HG03064 (cell line): ENCODE measurements around the gene LHFPL6.
A peak's percentile ranks its signal among the peaks of the same experiment; 100 is the strongest.

Experiments used
- ATAC-seq: cut with Tn5 transposase; IDR thresholded peaks from one replicate; pipeline ENCODE4 v1.9.1; 2021; ENCODE audit warnings: low read depth; ENCODE audit not compliant: unreplicated experiment

LHFPL6 gene

DNA sequence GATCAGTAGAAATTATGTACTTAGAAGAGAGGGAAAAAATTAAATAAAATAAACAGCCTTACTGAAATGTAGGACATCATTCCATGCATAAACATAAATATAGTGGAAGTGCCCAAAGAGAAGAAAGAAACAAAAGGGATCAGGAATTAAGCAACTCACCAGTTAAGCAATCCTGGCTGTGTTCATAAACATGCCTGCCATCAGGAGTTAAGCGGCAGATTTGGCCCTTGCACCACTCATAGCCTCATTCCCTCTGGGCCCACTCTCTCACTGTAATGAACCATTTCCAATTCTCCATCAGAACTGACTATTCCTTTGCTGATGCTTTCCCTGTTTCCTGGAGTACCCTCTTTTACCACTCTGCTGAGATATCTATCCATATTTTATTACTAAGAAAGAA lies 281.4 kb downstream of the LHFPL6 start:
- ATAC-seq, result no peak

DNA sequence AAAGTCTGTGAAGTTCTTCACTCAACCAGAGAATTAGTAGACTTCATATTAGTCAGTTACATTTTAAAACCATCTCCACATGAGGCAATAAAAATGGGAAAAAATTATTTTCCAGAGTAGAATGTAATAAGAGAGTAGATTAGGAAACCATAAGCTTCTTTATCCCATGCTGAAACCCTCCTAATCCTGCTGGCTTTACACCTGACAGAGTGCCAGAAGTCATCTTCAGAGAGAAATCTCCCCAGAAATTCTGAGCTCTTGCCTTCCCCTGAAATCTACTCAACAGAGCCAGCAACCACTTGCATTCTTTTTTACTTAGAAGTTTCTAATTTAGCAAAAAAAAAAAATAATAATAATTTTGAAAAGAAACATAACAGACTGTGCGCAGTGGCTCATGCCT lies 284.8 kb downstream of the LHFPL6 start:
- ATAC-seq, result no peak

DNA sequence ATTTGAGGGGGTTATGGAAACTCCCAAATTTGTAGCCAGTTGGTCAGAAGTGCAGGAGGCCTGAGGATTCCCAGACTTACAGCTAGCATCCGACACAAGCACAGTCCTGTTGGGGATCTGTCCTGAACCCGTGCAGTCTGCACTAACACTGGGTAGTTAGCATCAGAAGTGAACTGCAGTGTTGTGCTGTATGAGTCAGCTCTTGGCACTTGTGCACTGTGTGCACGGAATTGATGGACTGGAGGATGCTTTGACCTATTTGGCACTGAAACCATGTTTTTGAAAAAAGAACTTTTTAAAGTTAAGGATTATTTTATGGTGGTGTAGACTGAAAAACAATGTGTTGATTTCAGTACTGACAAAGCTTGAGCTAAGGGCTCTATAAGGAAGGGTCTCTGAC lies 285.7 kb downstream of the LHFPL6 start:
- ATAC-seq, result no peak

DNA sequence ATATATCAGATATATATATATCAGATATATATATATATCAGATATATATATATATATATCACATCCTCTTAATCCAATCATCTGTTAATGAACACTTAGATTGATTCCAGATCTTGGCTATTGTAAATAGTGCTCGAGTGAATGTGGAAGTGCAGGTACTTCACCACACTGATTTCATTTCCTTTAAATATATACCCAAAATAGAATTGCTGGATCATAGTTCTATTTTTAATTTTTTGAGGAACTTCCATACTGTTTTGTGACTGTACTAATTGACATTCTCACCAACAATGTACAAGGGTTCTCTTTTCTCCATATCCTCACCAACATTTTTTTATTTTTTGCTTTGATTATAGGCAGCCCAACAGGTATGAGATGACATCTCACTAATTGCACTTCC lies 287.2 kb downstream of the LHFPL6 start:
- no peak for ATAC-seq

DNA sequence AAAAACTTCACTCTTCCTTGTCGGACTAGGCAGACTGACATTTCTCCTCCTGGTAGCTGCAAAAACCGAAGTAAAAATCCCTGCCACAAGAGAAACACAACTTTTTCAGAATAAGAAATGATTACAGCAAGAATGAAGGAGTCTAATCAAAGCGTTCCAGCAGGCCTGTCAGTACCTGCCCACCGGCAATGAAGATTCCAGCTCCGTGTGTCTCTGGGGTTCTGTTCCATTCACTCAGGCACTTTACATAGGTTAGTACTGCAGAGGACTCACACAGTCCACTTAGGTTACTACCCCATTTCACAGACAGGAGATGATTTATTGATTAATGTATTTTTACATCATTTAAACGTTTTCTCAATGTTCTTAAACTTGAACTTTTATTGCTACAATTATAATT lies 289.3 kb downstream of the LHFPL6 start:
- ATAC-seq, result no peak

DNA sequence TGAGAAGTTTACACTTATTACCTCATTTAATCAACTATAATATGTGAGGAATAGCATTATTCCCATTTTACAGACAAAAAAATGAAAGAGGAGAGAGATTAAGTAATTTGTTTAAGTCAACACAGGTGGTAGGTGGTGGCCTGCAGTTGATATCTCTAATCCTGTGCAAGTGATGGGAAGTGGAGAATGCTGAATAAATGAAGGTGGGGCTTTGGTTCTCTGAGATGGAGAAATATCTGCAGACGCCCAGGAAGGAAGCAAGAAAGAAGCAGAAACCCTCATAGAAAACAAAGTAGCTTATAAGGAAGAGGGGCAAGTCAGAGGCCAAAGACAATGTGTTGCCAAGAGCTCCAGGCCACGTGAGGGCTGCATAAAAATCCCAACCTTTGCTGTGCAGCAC lies 290.4 kb downstream of the LHFPL6 start:
- ATAC-seq, result no peak

DNA sequence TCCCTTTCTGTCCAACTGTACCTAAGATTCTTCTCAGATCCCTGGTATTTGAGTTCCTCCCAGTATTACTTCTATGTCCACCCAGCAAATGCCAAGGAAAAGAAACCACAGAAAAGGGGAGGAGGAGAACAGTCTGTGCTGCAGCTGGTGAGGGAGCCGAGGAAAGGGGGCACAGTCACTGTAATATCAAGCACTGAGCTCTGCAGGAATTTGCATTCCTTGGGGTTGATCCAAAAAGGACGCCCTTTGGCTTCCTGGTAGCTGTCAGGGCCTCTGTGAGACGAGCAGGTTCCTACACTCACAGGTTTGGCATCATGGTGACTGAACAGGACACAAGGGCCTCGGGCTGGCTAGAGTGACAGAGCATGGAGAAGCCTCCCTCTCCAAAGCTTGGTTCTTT lies 291.4 kb downstream of the LHFPL6 start:
- ATAC-seq, result no peak

DNA sequence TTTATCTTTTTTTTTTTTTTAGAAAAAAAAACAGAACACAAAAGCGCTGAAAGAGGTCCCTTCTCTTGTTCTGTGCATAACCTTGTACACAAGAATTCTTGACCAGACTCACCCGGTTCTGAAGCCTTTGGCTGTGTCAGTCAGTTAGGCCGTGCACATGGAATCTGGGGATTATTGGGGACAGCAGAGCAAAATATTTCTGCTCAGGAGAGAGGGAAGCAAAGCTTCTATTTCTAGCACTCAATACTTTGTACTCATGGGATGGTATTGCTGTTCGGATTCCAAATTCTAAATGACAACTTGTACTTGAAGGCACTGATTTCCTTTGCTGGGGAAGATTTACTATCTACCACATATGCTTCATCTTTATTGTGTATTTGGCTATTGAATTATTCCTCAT lies 292.0 kb downstream of the LHFPL6 start:
- ATAC-seq, result no peak

DNA sequence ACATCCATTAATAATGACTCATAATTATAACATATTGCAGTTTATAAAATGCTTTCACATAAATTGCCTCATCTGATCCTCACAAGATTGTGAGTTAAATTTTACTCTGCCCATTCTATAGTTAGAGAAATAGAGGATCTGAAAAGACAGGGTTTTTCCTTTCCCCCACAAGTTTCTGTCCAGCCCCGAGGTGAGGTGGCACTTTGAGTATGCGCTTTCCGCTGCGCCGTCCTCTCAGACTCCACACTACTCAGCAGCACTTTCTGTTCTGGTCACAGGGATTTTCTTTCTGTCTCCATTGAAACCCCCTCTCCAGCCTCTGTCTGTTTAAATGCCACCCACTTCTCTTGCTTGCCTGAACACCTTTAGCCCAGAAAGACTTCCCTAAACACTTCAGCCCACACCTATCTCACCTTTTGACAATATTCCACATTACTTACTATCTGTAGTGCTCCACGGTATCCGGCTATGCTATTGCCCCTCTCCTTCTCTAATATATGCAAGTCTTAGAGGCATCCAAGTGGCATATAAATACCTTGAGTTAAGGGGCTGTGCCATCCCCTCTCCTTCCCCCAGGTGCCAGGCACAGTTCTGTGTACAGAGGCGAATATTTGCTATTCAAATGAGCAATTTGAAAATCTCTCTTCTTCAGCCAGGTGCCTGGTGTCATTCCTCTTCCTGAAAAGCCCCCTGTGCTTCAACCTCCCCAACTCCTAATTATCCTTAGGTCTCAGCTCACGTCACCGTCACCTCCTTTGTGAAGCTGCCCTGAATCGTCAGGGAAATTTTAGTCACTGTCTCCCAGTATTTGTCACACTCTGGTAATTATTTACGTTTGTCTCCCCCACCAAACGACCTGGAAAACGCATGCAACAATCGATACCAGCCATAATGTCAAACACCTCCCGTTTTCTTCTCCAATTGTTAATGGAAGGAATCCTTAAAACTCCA lies 296.1 kb downstream of the LHFPL6 start:
- ATAC-seq, result peak; percentile 95

DNA sequence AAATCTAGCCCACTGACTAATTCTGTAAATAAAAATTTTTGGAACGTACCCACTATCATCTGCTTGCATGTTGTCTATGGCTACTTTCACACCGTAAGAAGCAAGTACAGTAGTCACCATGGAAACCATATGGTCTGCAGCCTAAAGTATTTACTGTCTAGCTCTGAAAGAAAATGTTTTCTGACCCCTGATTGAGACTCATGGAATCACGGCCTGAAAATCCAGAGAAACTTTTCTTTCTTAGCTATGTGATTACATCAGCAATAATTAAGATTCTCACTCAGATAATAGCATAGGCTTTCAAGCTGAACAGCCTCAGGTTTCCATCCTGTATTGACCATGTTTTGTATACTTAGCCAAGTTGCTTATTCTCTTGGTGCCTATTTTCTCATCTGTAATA lies 300.2 kb downstream of the LHFPL6 start:
- no peak for ATAC-seq

DNA sequence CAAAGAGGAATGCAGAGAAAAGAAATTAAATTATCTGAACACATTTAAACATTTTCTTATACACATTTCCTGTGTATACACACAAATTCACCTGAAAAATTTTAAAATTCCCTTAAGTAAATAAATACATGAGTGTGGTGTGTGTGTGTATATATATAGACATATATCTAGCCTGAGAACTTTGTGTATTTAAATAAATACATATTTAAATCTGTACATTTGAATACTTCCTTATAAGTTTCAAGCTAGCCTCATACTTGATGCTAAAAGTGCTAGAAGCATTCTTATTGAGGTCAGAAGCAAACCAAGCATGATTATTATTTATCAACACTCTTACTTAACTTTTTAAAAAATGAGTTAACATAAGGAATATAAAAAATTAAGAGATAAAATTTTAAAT lies 304.0 kb downstream of the LHFPL6 start:
- ATAC-seq, result no peak

DNA sequence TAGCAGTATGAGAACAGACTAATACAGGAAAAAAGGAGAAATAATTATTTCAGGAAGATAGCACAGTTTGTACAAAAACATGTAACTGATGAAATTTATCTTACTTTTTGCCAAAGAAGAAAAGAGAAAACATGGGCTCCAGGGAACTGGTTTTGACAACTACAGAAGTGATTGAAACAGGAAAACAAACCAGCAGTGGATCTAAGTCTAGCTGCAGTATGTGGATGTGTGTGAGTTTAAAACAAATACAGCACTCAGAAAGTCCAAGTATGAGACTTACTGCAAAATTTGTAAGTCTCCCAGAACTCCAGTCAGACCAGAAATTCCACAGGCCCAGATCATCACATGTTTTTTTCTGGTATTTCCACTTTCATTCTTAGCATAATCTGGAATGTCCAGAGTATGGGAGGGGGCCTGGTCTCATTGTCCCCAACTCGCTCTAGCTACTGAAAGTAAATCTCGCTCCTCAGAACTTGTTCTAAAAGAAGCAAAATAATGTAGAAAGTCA lies 305.3 kb downstream of the LHFPL6 start:
- ATAC-seq, result no peak

DNA sequence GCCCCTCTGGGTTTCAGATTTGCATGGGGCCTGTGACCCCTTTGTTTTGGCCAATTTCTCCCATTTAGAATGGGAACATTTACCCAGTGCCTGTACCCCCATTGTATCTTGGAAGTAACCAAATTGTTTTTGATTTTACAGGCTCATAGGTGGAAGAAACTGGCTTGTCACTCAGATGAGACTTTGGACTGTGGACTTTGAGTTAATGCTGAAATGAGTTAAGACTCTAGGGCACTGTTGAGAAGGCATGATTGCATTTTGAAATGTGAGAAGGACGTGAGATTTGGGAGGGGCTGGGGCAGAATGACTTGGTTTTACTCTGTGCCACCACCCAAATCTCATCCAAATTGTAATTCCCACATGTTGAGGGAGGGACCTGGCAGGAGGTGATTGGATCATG lies 306.0 kb downstream of the LHFPL6 start:
- no peak for ATAC-seq

DNA sequence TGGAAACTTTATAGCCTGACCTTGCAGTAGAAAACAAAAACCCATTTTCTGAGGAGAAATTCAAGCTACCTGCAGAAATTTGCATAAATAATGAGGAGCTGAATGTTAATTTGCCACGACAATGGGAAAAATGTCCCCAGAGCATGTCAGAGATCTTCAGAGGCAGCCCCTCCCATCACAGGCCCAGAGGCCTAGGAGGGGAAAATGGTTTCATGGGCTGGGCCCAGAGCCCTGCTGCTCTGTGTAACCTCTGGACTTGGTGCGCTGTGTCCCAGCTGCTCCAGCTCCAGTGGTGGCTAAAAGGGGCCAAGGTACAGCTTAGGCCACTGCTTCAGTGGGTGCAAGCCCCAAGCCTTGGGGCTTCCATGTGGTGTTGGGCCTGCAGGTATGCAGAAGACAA lies 306.8 kb downstream of the LHFPL6 start:
- no peak for ATAC-seq
